SH-SY5Y (cell line): ENCODE measurements around the gene VWA3B.

Source experiments
- GATA2 ChIP-seq: IDR thresholded peaks from 2 replicates; pipeline ENCODE4 v1.6.1; 2011; ENCODE audit warnings: mild to moderate bottlenecking, low read depth, low read length
- GATA3 ChIP-seq: IDR thresholded peaks from 2 replicates; pipeline ENCODE4 v1.6.1; 2011; ENCODE audit warnings: low read depth, mild to moderate bottlenecking, low read length, moderate library complexity

- TF ChIP-seq GATA3 (no peak), GATA2 (no peak)
Observed at GRCh38 chr2:98280376-98281102, 193.6 kb downstream of the VWA3B start.
